Keratinocyte (primary cell): ENCODE measurements around the gene FNDC3B.

Experiments
- EZH2 ChIP-seq: IDR thresholded peaks from one replicate; pipeline ENCODE4 v1.6.1; 2012; ENCODE audit warnings: inconsistent platforms, mild to moderate bottlenecking, low read length, moderate library complexity
- TF ChIP-seq, protein P1 (sequence below), 3 experiments: IDR thresholded peaks in 1 of 3; conservative IDR thresholded peaks in 1 of 3; optimal IDR thresholded peaks in 1 of 3; 2 replicates in 2 of 3; 3 replicates in 1 of 3; pipeline versions ENCODE3 to v1.5.1; 2011; ENCODE audit warnings: low read length in 3 of 3, mild to moderate bottlenecking in 3 of 3, moderate library complexity in 2 of 3, control low read depth in 1 of 3, inconsistent platforms in 1 of 3; ENCODE audit not compliant: insufficient read depth in 2 of 3; ENCODE audit errors: extremely low read depth in 1 of 3

- TF ChIP-seq, protein P1, sequence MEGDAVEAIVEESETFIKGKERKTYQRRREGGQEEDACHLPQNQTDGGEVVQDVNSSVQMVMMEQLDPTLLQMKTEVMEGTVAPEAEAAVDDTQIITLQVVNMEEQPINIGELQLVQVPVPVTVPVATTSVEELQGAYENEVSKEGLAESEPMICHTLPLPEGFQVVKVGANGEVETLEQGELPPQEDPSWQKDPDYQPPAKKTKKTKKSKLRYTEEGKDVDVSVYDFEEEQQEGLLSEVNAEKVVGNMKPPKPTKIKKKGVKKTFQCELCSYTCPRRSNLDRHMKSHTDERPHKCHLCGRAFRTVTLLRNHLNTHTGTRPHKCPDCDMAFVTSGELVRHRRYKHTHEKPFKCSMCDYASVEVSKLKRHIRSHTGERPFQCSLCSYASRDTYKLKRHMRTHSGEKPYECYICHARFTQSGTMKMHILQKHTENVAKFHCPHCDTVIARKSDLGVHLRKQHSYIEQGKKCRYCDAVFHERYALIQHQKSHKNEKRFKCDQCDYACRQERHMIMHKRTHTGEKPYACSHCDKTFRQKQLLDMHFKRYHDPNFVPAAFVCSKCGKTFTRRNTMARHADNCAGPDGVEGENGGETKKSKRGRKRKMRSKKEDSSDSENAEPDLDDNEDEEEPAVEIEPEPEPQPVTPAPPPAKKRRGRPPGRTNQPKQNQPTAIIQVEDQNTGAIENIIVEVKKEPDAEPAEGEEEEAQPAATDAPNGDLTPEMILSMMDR (optimal IDR thresholded peaks at IDR 0.05 in 1 of 3, IDR thresholded peaks at IDR 0.05 in 1 of 3, conservative IDR thresholded peaks at IDR 0.05 in 1 of 3; ENCODE audit: extremely low read depth in 1 of 3, insufficient read depth in 2 of 3, low read length in 3 of 3), result no peak
- TF ChIP-seq EZH2, result no peak
These were observed 362.7 kb downstream of the FNDC3B start for GRCh38 chr3:172402090-172402489.
